DMS153 treated with DMSO at 0.1 percent for 48 hours (cell line): ENCODE results near the gene MED12.

Experiments
- DNase-seq: peaks from one replicate; lab custom pipeline; 2025; ENCODE audit not compliant: unreplicated experiment; lab: John Stamatoyannopoulos, UW

Gene MED12

DNA sequence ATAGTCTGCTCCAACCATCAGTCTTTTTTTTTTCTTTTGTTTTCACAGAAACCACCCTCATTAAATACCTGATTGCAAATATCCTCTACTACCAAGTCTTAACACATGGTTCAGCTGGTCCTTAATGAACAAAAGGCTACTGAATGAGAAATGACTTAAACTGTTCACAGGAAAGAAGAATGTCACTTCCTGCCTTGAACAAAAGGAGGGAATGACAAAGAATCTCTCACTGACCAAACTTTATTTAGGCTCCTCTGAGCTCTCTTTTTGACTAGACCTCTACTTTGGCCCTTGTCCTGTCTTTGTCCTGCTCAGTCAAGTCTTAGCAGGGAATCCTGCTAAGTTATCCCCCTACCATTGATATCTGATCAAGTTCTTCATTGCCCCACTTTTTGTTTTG, 72.9 kb downstream of the MED12 start:
- DNase-seq = no peak
